ENCODE results near the gene TOM1L2. TPM values are rescaled to one million over a fixed set of nuclear protein-coding genes. Genes with fewer than 3 reads are reported as not detected.
"Not testable (repeated sequence)": the region's sequence is repeated elsewhere in the genome, so short reads cannot be mapped to it uniquely, and the experiment has no call there.

Gene TOM1L2
- total RNA-seq, 1 donor: 34.1 TPM

GRCh38 chr17:17810895-17811248, 161.3 kb downstream of the TOM1L2 start:
- TF ChIP-seq CTCF (IDR thresholded peaks at IDR 0.05; ENCODE audit: insufficient read depth, low read depth, low read length): no peak
- no peak for DNase-seq (ENCODE audit: low read depth)
- H3K4me3 ChIP-seq (ENCODE audit: low read depth, low read length): no peak overlapping the region

- DNase-seq (ENCODE audit: low read depth): peak; percentile 68
- H3K4me3 ChIP-seq (ENCODE audit: low read depth, low read length): no peak overlapping the region
- TF ChIP-seq CTCF (IDR thresholded peaks at IDR 0.05; ENCODE audit: insufficient read depth, low read depth, low read length): no peak
Measured at GRCh38 chr17:17810084-17810894, 161.9 kb downstream of the TOM1L2 start.

- no peak for TF ChIP-seq CTCF (IDR thresholded peaks at IDR 0.05; ENCODE audit: insufficient read depth, low read depth, low read length)
- DNase-seq (ENCODE audit: low read depth): no peak
- no peak overlapping the region for H3K4me3 ChIP-seq (ENCODE audit: low read depth, low read length)
Measured at GRCh38 chr17:17809531-17810083, 162.6 kb downstream of the TOM1L2 start.

- no peak for TF ChIP-seq CTCF (IDR thresholded peaks at IDR 0.05; ENCODE audit: insufficient read depth, low read depth, low read length)
- no peak for DNase-seq (ENCODE audit: low read depth)
- H3K4me3 ChIP-seq (ENCODE audit: low read depth, low read length): no peak overlapping the region
Measured at GRCh38 chr17:17808706-17809432, 163.3 kb downstream of the TOM1L2 start.

GRCh38 chr17:17808200-17808599, 164.0 kb downstream of the TOM1L2 start:
- H3K4me3 ChIP-seq (ENCODE audit: low read depth, low read length); DNase-seq (ENCODE audit: low read depth): not testable (repeated sequence)

GRCh38 chr17:17807440-17807839, 164.8 kb downstream of the TOM1L2 start:
- no peak overlapping the region for H3K4me3 ChIP-seq (ENCODE audit: low read depth, low read length)
- DNase-seq (ENCODE audit: low read depth): no peak
- TF ChIP-seq CTCF (IDR thresholded peaks at IDR 0.05; ENCODE audit: insufficient read depth, low read depth, low read length): no peak

GRCh38 chr17:17806611-17807274, 165.5 kb downstream of the TOM1L2 start:
- no peak for TF ChIP-seq CTCF (IDR thresholded peaks at IDR 0.05; ENCODE audit: insufficient read depth, low read depth, low read length)
- H3K4me3 ChIP-seq (ENCODE audit: low read depth, low read length): no peak overlapping the region
- DNase-seq (ENCODE audit: low read depth): no peak
